NCI-H1092 (cell line): ENCODE data around the gene PPP1R12A.
A peak's percentile ranks its signal among the peaks of the same experiment; 100 is the strongest.
"Not testable (repeated sequence)": the region's sequence is repeated elsewhere in the genome, so short reads cannot be mapped to it uniquely, and the experiment has no call there.

ENCODE experiments used
- DNase-seq: peaks from one replicate; lab custom pipeline; 2025; lab: John Stamatoyannopoulos, UW

Gene PPP1R12A

GRCh38 chr12:79935021-79935623, at the start of gene PPP1R12A:
TSS of gene PPP1R12A (minus strand) at chr12:79935097. CDS start at chr12:79934931, 166 bp downstream.
- DNase-seq = peak; percentile 92

- DNase-seq = no peak
Measured at GRCh38 chr12:79983986-79984620, 49.2 kb upstream of the PPP1R12A start.

GRCh38 chr12:79983492-79983891, 48.6 kb upstream of the PPP1R12A start:
- DNase-seq = no peak

- DNase-seq = no peak
Measured at GRCh38 chr12:79982086-79983062, 47.5 kb upstream of the PPP1R12A start.

GRCh38 chr12:79978692-79979091, 43.8 kb upstream of the PPP1R12A start:
- no peak for DNase-seq

GRCh38 chr12:79977856-79978460, 43.1 kb upstream of the PPP1R12A start:
- DNase-seq = not testable (repeated sequence)

- DNase-seq = no peak
Measured at GRCh38 chr12:79975143-79975542, 40.2 kb upstream of the PPP1R12A start.

GRCh38 chr12:79973801-79974200, 38.9 kb upstream of the PPP1R12A start:
- no peak for DNase-seq

GRCh38 chr12:79964100-79964627, 29.3 kb upstream of the PPP1R12A start:
- no peak for DNase-seq

- DNase-seq = no peak
Measured at GRCh38 chr12:79961411-79961810, 26.5 kb upstream of the PPP1R12A start.

- no peak for DNase-seq
Measured at GRCh38 chr12:79959484-79959883, 24.6 kb upstream of the PPP1R12A start.

- no peak for DNase-seq
Measured at GRCh38 chr12:79956896-79957295, 22.0 kb upstream of the PPP1R12A start.

- DNase-seq = no peak
Measured at GRCh38 chr12:79955561-79955960, 20.7 kb upstream of the PPP1R12A start.

- no peak for DNase-seq
Measured at GRCh38 chr12:79954037-79954610, 19.2 kb upstream of the PPP1R12A start.

- no peak for DNase-seq
Measured at GRCh38 chr12:79949098-79949497, 14.2 kb upstream of the PPP1R12A start.

GRCh38 chr12:79945433-79945832, 10.5 kb upstream of the PPP1R12A start:
- DNase-seq = no peak

GRCh38 chr12:79944565-79944964, 9.7 kb upstream of the PPP1R12A start:
- no peak for DNase-seq

- DNase-seq = not testable (repeated sequence)
Measured at GRCh38 chr12:79942846-79943245, 7.9 kb upstream of the PPP1R12A start.

GRCh38 chr12:79939728-79940310, 4.9 kb upstream of the PPP1R12A start:
- DNase-seq = no peak

GRCh38 chr12:79938843-79939242, 3.9 kb upstream of the PPP1R12A start:
- DNase-seq = no peak

GRCh38 chr12:79936670-79937069, 1.8 kb upstream of the PPP1R12A start:
- DNase-seq = no peak
